HFF-Myc (cell line): ENCODE results near the gene PHLPP1.

Experiments used
- DNase-seq: peaks from one replicate; pipeline ENCODE4 v3.0.0-alpha.2; 2011; ENCODE audit warnings: low read depth; ENCODE audit errors: extremely low read depth
- H3K4me3 ChIP-seq: replicated peaks from 2 replicates; pipeline ENCODE4 v1.5.1; 2011; ENCODE audit warnings: low read depth, mild to moderate bottlenecking, control low read depth, low read length
- TF ChIP-seq, protein P1 (sequence below): IDR thresholded peaks from 2 replicates; pipeline ENCODE4 v1.5.1; 2012; ENCODE audit warnings: mild to moderate bottlenecking, low read depth, low read length, control low read depth; ENCODE audit errors: missing control alignments

PHLPP1 gene

DNA sequence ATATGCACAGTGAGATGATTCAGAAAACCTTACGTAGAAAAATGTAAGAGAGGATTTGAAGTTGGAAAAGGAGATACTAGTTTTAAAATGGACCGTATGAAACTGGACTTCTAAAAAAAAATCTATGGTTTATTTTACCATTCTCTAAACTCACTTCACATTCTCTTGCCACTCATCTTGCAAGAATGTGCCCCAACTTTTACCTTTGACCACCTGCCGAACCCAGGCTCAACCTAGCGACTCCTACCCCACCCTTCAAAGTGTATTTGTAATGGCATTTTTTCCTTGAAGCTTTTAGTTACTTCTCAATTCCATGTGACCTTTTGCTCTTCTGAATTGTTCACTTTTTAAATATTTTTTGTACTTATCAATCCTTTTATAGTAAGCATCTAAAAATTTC is 160.8 kb downstream of the PHLPP1 start:
- TF ChIP-seq, protein P1, sequence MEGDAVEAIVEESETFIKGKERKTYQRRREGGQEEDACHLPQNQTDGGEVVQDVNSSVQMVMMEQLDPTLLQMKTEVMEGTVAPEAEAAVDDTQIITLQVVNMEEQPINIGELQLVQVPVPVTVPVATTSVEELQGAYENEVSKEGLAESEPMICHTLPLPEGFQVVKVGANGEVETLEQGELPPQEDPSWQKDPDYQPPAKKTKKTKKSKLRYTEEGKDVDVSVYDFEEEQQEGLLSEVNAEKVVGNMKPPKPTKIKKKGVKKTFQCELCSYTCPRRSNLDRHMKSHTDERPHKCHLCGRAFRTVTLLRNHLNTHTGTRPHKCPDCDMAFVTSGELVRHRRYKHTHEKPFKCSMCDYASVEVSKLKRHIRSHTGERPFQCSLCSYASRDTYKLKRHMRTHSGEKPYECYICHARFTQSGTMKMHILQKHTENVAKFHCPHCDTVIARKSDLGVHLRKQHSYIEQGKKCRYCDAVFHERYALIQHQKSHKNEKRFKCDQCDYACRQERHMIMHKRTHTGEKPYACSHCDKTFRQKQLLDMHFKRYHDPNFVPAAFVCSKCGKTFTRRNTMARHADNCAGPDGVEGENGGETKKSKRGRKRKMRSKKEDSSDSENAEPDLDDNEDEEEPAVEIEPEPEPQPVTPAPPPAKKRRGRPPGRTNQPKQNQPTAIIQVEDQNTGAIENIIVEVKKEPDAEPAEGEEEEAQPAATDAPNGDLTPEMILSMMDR: no peak
- no peak for DNase-seq
- H3K4me3 ChIP-seq: no peak overlapping the region

DNA sequence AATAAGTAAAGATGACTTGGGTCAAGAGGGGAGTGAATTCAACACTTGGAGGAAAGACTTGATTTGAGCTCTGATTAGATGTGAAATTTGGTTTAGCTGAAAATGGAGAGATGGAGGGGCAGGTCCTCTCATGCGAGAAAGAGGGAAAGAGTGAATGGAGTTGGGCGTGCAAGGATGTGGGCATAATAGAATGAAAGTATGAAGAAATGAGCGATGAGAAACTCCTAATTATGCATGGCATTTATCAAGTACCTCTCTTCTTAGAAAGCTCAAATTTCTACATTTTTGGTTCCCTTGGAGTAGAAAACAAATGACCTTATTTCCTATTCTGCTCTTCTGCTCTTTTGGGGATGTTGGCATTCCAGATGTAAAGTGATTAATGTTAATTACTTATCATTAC is 161.5 kb downstream of the PHLPP1 start:
- no peak overlapping the region for H3K4me3 ChIP-seq
- TF ChIP-seq, protein P1: no peak
- DNase-seq: no peak

DNA sequence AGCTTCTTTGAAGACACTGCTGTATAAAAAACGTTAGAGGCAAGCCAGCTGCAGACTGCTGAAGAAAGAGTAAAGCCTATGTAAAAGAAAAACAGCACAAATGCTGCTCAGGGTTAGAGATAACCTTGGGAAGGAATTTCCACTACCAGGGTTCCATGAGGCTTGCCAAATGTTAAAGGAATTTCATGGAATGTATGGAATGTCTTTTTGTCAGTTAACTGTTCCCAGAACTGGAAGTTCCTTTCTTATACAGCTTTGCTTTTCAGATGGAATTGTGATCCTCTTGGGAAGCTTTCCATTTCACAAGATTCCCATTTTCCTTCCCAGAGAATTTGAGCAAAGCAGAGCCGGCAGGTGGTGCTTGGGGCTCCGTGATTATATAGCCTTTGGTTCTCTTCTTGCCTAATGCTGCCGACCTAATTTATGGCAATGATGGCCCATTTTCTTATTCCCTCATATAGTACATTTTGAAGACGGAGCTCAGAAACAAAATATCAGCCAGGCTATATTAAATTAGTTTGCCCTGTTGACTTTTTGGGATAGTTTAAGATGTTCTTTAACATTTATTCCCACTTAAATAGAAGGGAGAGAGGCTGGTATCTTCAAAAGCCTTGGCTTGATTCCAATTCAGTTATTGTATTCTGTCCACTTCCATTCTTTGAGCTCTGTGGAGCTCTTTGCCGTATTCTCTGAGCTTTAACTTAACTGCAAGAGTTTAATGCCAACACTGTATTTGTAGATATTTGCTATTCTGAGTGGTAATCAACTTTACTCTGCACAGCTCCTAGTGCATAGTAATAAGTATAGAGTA is 162.3 kb downstream of the PHLPP1 start:
- TF ChIP-seq, protein P1: no peak
- no peak overlapping the region for H3K4me3 ChIP-seq
- DNase-seq: peak; percentile 54

DNA sequence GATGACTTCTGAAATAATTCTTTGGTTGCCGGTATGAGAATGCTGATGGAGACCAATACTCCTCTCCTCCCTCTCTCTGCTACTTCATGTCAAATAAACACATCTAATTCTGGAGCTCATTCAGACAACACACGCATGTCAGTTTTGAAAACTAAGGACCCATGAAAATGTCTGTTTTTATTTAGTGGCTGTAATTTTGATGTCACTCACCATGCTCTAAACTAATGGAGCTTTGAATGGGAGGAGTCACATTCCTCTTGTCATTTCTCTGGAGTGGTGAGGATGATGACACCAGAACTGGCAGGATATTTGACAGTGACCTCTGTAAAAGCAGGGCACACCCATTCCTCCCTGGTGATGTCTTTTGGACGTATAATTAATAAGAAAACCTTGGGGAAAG is 163.0 kb downstream of the PHLPP1 start:
- TF ChIP-seq, protein P1: no peak
- no peak for DNase-seq
- no peak overlapping the region for H3K4me3 ChIP-seq

DNA sequence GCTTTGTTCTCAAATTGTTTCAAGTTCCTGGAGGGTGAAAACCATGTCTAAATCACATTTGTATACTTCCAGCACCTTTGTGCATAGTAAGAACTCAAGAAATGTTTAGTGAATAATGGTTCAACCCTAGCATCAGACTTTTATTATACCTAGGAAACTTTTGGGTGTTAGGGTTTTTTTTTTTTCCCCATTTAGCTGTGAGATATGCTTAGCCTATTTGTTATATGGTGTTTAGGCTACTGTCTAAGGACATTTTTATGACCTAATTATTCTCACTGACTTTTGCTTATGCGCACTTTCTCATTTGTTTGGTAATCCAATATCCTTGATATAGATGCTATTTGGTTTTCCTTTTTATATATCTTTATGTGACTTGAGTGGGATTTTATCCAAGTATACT is 164.7 kb downstream of the PHLPP1 start:
- no peak for DNase-seq
- TF ChIP-seq, protein P1: no peak
- H3K4me3 ChIP-seq: no peak overlapping the region

DNA sequence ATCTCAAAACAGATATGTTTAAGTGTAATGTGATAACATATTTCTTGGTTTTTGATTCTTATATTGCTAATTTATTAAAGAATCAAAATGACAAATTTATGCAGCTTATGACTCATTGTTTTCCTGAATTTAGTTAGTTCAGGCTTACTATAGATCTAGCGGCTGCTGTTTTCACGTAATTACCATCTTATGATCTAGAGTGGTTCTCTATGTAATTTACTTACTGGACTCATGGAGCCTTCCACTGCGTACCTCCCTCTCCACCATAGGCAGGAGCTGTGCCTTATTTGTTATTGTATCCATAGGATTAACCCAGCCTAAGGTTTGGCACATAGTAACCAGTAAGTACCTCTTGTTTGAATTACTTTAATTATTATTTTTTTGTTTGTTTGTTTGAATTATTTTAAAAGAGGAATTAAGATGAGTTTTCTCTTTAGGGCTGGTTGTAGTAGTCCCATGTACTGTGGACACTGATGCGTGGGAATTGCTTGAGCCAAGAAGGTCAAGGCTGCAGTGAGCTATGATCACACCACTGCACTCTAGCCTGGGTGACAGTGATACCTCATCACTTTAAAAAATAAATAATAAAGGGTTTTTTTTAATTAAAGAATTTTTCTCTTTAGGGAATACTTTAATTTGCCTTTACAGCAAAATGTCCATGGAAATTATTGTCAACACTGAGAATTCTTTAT is 165.5 kb downstream of the PHLPP1 start:
- TF ChIP-seq, protein P1: no peak
- H3K4me3 ChIP-seq: no peak overlapping the region
- DNase-seq: no peak
